AG09319 (cell line): ENCODE data around the gene MBTPS1.

ENCODE experiments used
- DNase-seq: peaks from one replicate; pipeline ENCODE4 v3.0.0-alpha.2; 2010; ENCODE audit warnings: low read depth; ENCODE audit errors: extremely low read depth
- CTCF ChIP-seq: IDR thresholded peaks from 2 replicates; pipeline ENCODE4 v1.5.1; 2011; ENCODE audit warnings: low read depth, mild to moderate bottlenecking, inconsistent platforms, low read length, moderate library complexity

MBTPS1 gene

DNA sequence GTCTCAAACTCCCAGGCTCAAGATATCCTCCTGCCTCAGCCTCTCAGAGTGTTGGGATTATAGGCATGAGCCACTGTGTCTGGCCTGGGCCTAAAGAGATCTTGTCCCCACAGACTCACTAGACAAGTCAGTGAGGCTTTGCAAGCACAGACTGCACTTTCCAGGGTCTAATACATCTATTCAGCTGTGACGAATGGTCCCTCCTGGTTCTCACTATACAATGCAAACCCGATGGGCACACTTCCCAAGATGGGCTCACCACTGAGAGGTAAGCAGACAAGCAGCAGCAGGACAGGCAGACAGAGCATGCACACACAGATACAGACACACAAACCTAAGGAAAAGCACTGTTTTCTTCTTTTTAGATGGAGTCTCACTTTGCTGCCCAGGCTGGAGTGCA, 8.8 kb downstream of the MBTPS1 start:
- DNase-seq, result no peak
- TF ChIP-seq CTCF, result no peak

GRCh38 chr16:84105948-84106740, 10.6 kb downstream of the MBTPS1 start:
- no peak for TF ChIP-seq CTCF

GRCh38 chr16:84105301-84105815, 11.4 kb downstream of the MBTPS1 start:
- DNase-seq, result no peak
- no peak for TF ChIP-seq CTCF

More at GRCh38 chr16:84105948-84106740, 10.6 kb downstream of the MBTPS1 start:
- no peak for DNase-seq

DNA sequence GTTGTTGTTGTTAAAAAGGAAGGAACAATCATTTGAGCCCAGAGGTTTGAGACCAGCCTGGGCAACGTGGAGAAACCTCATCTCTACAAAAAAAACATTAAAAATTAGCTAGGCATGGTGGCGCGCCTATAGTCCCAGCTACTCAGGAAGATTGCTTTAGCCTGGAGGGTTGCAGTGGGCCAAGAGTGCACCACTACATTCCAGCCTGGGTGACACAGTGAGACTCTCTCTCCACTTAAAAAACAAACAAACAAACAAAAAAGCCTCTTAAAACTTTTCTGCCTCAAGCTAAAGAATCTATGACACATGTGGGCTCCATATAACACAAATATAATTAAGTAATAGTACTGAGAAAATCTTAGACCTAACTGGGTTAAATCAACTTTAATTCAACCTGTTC, 12.5 kb downstream of the MBTPS1 start:
- no peak for DNase-seq
- TF ChIP-seq CTCF, result no peak

DNA sequence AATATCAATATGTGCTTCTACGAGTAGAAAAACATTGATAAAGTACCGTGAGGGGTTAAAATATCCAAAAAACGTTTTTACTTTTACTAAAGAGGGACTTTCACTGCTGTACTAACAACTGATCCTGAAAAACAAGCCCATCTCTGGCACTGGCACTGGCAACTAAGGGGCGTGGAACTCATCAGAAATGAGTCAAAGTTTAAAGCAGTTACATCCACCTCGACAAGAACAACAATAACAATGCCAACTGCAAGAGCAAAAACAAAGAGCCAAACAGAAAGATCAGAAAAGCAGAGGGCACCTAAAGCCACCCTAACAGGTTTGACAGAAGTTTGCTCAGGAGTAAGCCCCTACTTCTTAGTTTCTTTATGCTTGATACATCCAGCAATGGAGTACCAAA, 13.1 kb downstream of the MBTPS1 start:
- no peak for TF ChIP-seq CTCF
- DNase-seq, result no peak

- no peak for TF ChIP-seq CTCF
- DNase-seq, result no peak
Measured at GRCh38 chr16:84098939-84099338, 17.8 kb downstream of the MBTPS1 start.

DNA sequence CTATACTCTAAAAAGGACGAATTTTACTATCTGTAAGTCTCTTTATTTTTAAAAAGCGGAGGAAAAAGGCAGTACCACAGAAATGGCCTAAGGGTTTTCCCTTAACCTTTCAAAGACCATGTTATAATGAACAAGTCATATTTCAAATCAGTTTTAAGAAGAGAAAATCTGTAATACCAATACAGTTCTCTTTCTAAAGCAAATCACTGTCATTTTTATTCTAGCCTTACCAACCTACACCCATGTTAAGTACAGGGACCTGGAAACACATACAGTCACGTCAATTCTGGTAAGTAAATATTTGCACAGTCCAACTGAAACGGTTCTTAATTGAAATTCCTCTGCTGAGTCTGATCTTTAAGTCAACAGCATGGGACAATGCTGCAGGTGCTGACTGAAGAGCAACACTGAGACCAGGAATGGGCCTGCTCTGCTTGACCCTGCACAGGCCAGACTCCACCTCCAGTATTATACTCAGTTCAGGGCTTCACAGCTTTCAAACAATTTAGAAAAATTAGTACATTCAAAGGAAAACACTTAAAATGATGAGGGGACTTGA, 20.2 kb downstream of the MBTPS1 start:
- no peak for TF ChIP-seq CTCF
- DNase-seq, result no peak
